Measurements from ENCODE around the gene KLC4.
A peak's percentile ranks its signal among the peaks of the same experiment; 100 is the strongest.

GRCh38 chr6:43011207-43011606 lies 48.2 kb upstream of the KLC4 start:
- TF ChIP-seq CBFA2T2 (conservative IDR thresholded peaks at IDR 0.05) (no peak), MAZ (CRISPR knock-in tag; conservative IDR thresholded peaks at IDR 0.05 in 1 of 2, IDR thresholded peaks at IDR 0.05 in 1 of 2) (no peak), ZNF12 (CRISPR knock-in tag; IDR thresholded peaks at IDR 0.05) (no peak), RBM39 (optimal IDR thresholded peaks at IDR 0.05; ENCODE audit: low read depth, low read length) (no peak), ELK1 (CRISPR knock-in tag; IDR thresholded peaks at IDR 0.05) (no peak), ATF2 (CRISPR knock-in tag; IDR thresholded peaks at IDR 0.05) (no peak), ZNF121 (CRISPR knock-in tag; conservative IDR thresholded peaks at IDR 0.05) (no peak), ZBTB40 (IDR thresholded peaks at IDR 0.05) (no peak), ZBTB40 (CRISPR knock-in tag; IDR thresholded peaks at IDR 0.05) (no peak), TEAD4 (IDR thresholded peaks at IDR 0.05; ENCODE audit: low read length) (no peak), TEAD4 (CRISPR knock-in tag; IDR thresholded peaks at IDR 0.05; ENCODE audit: borderline replicate concordance) (no peak), CTCF (IDR thresholded peaks at IDR 0.05 in 2 of 3, conservative IDR thresholded peaks at IDR 0.05 in 1 of 3; ENCODE audit: insufficient read depth in 2 of 3, low read depth in 1 of 3, low read length in 3 of 3) (peak in 2 of 3 experiments; percentile 8 to 43; a peak in 3 of 6 replicates)
